ENCODE measurements around the gene CXCL13. TPM values are rescaled to one million over a fixed set of nuclear protein-coding genes. Genes with fewer than 3 reads are reported as not detected.
"Not testable (repeated sequence)": the region's sequence is repeated elsewhere in the genome, so short reads cannot be mapped to it uniquely, and the experiment has no call there.

Gene CXCL13
- total and polyA plus RNA-seq, 2 of the 8 experiments (the other 6 are each of a cell fraction or from before 2014, with no cell fraction given), result not detected

- FAIRE-seq; H3K4me2 ChIP-seq (ENCODE audit: insufficient read depth in 1 of 2, low read depth in 2 of 2, low read length in 2 of 2); H2BK20ac ChIP-seq (ENCODE audit: low read length); H3K4ac ChIP-seq (replicated peaks; ENCODE audit: insufficient read length, low read depth, low read length); H4K5ac ChIP-seq (ENCODE audit: insufficient read length, low read depth, low read length); H3K27me3 ChIP-seq (replicated peaks in 1 of 4; ENCODE audit: control insufficient read depth in 3 of 4, extremely low read depth in 1 of 4, insufficient read depth in 3 of 4, low read length in 3 of 4); H2BK120ac ChIP-seq (replicated peaks; ENCODE audit: low read depth, low read length); H3K9ac ChIP-seq (replicated peaks in 1 of 4; ENCODE audit: extremely low read depth in 1 of 4, low read depth in 3 of 4, low read length in 3 of 4); H3K9me3 ChIP-seq (ENCODE audit: insufficient read depth in 2 of 2, low read depth in 1 of 2, low read length in 1 of 2); H3K56ac ChIP-seq (replicated peaks; ENCODE audit: insufficient read length, low read depth, low read length); H4K8ac ChIP-seq (ENCODE audit: extremely low read depth, insufficient read depth, low read length); DNase-seq (ENCODE audit: low read depth in 1 of 2, low spot score in 2 of 2); H3K14ac ChIP-seq (ENCODE audit: insufficient read length); H2AFZ ChIP-seq (ENCODE audit: low read length); H2AK5ac ChIP-seq (ENCODE audit: low read depth, low read length); H2BK15ac ChIP-seq (ENCODE audit: low read length); H3K23me2 ChIP-seq (ENCODE audit: low read depth, low read length); H2BK5ac ChIP-seq (ENCODE audit: low read depth, low read length); H3K79me1 ChIP-seq (ENCODE audit: low read depth, low read length); H4K91ac ChIP-seq (replicated peaks; ENCODE audit: insufficient read length, low read length); H3K18ac ChIP-seq (ENCODE audit: extremely low read depth, low read length); H3K27ac ChIP-seq (ENCODE audit: low read depth, low read length); H3K23ac ChIP-seq (ENCODE audit: insufficient read length); H3K79me2 ChIP-seq (ENCODE audit: control insufficient read depth in 1 of 2, insufficient read depth in 2 of 2, low read length in 2 of 2); H3K36me3 ChIP-seq (ENCODE audit: control insufficient read depth in 2 of 4, insufficient read depth in 4 of 4, low read length in 3 of 4); H2BK12ac ChIP-seq (ENCODE audit: low read depth, low read length); H3K4me3 ChIP-seq (ENCODE audit: extremely low read depth in 1 of 4, insufficient read depth in 2 of 4, low read depth in 3 of 4, low read length in 4 of 4); H3K4me1 ChIP-seq (replicated peaks in 1 of 4; ENCODE audit: control insufficient read depth in 3 of 4, insufficient read depth in 4 of 4, low read length in 3 of 4); H4K20me1 ChIP-seq (replicated peaks in 1 of 2; ENCODE audit: control insufficient read depth in 1 of 2, insufficient read depth in 2 of 2, low read length in 2 of 2): not testable (repeated sequence)
- POLR2A ChIA-PET (ENCODE audit: partially characterized antibody), result interaction anchor here (0.6 kb wide), 1 partner anchor 61 kb away, joined by 3 read pairs; no protein-coding TSS in a partner anchor
- CTCF ChIA-PET (ENCODE audit: partially characterized antibody), result interaction anchor here (1.0 to 1.4 kb wide), 2 partner anchors 11 to 30 kb away, joined by 3 read pairs; no protein-coding TSS in a partner anchor
- 92% methylated on average over 30 of the region's 32 CpGs; no CpG with 5 or more reads in 1 of the 2 experiments for WGBS, 2 experiments (ENCODE audit: extremely low coverage in 1 of 2, insufficient coverage in 1 of 2, insufficient read length in 1 of 2, insufficient replicate concordance in 2 of 2, low coverage in 1 of 2, low lambda C conversion rate in 2 of 2, missing lambda C conversion rate in 1 of 2)
Measured at GRCh38 chr4:77570508-77571214, 35.0 kb upstream of the CXCL13 start.

Data from H1 (cell line).